Activated CD8-positive, alpha-beta memory T cell treated with anti-CD3 and anti-CD28 coated beads, Interleukin-2, amount 50 U/mL, for 1 hour (primary cell): ENCODE data around the gene AREG.

Experiments used
- DNase-seq: peaks from one replicate; pipeline ENCODE4 v3.0.0-alpha.2; 2020; ENCODE audit errors: extremely low read depth

The AREG gene

DNA sequence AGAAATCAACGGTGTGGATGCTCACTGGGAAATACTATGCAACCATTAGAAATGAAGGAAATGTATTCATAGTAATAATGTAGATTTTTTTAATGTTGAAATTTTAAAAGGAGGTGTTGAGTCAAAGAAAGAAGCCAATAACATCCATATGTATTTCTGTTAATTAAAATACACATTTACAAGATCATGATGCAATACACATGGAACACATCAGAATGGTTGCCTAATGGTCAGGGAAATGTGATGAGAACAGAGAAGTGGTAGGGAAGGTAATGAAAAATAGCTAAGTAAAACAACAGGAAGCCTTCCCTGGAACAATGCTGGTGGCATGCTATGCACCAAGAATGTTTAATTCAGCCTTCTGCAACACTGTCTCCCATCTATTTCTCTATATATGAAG lies 18.2 kb downstream of the AREG start:
- DNase-seq, result no peak

DNA sequence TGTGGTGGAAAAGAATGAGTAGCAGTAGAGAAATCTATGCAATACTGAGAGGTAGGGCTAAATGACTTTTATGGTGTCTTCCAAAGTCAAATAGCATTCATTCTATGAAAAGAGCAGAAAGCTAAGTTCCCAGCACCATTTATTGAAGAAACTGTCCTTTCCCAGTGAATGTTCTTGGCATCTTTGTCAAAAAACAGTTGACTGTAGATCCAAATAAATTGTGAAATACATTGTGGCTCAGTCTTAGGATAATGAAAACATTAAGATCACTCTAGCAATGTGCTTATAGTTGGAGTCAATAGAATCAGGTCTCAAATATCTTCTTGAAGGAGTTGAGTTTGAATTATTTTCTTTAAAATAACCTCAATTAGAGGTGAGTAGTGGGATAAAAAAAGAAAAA lies 19.4 kb downstream of the AREG start:
- no peak for DNase-seq

DNA sequence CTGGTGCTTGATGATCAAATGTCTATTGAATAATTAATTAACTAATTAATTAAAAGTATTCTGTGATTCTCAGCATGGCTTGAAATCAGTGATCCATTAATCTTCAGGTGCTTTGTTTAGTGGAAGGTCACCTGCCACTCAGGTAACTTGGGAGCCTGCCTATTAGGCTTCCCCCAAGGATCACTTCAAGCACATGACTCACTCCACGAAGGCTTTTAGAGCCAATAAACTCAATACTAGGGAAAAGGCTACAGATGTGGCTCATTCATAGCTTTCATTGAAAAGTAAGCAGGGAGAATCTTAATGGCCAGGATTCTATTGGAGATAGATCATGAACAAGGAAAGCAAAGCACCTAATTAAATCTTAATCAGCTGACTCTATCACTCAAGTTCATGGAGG lies 21.3 kb downstream of the AREG start:
- no peak for DNase-seq

DNA sequence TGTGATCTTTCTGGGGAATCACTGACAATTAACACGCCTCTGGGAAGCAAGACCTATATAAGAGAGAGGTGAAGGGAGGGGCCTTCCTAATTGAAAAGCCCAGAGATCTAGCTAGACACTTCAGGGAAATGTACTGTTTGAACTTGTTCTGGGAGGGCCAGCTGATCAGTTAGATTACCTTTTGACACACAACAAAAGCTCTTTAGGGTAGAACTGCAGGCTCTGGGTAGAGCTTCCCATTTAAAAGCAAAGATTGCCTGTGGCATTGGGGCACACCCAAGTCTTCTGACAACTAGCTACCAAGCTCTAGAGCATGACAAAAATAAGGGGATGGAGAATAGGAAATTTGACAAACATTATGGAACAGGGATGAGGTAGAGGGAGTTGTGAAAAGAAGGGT lies 26.3 kb downstream of the AREG start:
- no peak for DNase-seq

DNA sequence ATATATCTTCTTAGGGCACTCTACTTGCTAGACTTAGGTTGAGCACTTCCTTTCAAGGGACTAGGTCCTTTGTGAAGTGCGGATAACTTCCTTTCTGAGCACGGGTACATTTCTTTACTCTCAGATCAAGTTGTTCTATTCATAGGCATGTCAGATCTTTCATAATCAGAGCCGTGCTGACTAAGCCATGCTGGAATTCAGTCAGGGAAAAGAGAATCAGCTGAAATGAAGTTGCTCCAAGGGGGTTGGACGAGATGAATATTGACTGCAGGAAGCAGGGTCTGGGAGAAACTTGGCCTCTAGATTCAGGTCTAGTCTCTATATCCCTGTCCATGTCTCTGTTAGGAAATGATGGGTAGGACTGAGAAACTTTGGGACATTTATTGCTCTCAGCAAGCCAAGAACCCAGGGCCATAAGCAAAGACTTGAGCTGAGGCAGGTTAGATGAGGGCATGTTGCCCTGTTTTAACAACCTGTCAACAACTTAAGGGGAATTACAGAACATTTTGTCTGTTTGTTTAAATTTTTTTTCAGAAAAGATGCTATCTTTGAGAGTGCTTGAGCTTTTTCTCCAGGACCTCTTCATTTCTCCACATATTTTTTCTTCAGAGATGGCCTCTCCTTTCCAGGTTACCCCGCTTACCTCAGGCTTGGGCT lies 28.3 kb downstream of the AREG start:
- no peak for DNase-seq

DNA sequence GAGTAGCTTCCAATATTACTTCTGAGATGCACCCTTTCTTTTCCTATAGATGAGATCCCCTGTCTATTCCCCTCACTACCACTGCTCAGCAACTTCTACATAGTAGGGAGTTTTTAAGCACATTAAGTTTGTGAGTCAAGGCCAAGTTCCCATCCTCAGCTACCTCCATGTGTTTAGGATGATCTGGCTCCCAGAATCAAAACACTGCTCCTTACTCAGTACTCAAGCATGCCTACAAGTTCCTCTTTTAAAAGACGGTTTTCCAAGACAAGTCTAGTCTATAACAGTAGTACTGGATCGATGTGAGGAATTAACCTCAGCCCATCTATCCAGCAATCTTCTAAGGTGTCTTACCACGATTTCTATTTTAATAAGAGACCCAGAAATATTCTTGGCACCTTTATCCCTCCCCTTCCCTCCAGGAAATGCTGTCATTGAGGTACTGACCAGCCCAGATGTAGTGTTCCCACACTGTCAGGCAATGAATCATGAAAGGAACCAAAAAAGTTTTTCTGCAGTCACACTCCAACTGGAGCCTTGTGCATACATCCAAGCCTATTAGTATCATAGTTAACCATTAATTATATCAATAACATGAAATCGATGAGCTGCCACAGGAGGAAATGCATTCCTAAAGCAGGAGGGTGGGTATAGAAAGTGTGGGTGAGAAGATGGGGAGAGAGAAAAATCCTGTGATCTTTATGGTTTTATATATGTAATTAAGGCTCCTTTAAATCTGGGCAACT lies 29.6 kb downstream of the AREG start:
- no peak for DNase-seq

DNA sequence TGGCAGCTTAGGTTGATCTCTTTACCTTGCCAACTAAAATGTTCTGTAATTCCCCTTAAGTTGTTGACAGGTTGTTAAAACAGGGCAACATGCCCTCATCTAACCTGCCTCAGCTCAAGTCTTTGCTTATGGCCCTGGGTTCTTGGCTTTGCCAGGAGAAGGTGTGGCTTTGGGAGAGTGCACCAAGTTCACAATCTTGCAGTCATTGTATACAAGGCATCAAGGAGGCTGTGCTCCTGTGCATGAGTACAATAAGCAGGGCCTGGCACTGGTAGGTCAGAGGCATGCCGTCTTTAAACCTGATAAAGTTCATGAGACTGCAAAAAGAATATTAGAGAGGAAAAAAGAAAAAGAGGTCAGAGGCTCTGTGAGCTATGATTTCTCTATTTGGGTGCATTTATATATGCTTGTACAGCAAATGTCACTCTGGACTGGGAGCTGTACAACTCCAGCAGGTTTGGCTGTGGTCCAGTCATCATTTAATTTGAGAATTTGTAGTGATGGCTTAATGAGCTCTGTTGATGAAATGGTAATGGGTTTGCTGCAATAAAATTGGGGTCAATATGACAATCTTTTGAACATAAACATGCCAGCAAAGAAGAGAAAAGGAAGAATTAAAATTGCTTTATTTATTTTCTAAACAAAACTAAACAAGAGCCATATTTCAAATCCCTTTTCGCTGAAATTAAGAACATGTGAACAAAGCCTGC lies 30.3 kb downstream of the AREG start:
- DNase-seq, result no peak

DNA sequence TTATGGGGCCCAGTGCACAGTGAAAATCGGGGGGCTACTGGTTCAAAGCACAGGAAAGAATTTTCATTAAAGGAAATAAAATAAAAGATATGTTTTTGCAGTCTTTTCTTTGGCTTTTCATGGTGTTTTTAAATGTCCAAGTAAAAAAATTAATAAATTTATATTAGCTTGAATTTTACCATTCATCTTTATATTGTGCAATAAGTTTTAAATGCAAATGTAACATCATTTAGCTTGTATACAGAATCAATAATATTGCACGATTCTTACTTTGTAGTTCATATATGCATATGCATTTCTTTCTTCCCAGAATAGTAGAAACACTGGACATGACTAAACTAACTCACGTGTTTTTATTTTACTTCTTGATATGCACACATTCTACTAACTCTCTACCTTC lies 31.0 kb downstream of the AREG start:
- no peak for DNase-seq

DNA sequence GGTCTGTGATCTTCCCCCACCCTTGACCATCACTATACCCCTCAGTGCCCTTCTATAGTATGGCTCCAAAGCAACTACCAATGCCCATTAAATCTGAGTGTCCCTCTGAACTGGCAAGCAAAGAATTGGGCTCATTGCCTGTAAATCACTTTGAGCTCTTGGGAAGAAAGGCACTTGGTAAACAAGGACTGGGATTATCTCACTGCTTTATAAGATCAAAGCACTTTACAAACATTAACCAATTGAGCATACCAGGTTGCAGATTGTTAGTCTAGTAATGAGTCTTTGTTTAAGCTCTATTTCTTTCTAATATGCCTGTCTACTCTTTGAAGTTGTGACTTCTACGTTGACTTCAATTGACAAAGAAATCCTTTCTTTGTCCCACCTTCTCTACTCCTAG lies 34.1 kb downstream of the AREG start:
- no peak for DNase-seq

DNA sequence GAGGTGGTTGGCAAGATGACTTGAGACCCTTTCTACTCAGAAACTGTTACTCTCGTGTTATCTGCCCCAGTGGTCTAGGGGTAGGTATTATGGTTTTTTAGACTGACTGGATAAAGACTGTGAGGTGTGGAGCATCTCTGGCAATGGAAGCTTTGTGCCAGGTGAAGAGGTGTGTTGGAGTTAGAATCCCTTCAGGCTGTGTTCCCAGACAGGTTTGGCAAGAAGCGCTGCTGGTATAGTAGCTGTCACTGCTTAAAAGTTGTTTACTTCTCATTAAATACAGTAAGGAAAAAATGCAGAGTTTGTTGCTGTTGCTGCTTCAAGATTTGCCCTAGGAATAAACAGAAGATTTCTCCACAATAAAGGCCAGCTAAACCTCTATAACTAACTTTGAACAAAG lies 35.3 kb downstream of the AREG start:
- no peak for DNase-seq

DNA sequence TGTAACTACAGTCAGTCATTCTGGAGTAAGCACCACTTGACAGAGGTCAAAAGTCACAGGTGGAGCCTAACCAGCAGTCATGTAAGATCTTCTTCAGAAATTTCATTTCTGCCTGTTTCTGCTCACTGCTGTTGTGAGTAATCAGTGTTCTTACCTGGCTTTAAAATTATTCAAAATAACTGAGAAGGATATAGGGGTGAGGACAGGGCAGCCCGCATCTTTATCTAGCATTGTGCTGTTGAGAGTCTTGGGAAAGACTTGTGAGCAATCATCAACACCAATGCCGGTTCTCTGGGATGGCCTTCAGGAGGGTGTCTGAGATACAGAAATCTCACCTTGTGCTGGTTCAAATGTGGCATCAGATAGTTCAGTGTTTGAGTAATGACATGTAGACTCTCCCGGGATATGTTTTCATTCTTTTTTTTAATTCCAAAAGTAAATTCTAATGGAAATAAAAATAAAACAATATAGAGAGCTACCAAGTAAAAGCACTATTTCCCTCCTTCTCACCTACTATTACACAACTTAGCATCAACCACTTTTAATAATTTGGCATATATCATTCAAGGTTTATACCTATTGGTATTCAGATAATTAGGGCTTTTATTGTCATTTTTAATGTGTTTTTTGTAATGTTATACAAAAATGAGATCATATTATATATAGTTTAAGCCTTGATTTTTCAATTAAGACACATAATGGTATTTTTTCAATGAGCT lies 37.1 kb downstream of the AREG start:
- DNase-seq, result no peak

DNA sequence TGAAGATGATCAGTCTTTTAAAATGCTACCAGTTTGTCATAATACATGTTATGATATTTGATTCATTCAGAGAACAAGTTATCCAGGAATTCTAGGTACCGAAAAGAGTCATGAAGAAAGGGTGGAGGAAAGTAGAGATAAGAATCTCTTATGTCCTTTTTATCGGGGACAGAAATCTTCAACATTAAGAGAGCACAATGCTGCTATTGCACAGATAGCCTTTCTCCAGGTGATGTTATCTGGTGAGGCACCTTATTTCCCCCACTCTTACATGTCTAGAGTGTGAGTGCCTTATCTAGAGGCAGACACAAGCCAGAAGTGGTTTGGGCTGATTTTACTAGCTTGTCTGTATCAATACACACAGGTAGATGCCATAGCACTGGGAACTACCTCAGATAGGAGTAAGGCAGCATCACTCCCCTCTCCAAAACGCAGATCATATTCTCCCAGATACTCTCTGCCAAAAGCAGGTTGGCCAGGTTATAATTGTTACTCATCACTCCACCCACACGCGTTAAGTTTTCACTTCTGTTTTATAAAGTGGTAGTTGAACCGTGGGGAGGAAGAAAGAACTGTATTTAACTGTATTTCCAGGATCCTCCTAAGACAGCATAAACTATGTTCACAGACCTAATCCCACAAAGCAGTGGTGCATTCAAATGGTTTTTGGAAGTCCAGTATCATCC lies 38.4 kb downstream of the AREG start:
- no peak for DNase-seq

DNA sequence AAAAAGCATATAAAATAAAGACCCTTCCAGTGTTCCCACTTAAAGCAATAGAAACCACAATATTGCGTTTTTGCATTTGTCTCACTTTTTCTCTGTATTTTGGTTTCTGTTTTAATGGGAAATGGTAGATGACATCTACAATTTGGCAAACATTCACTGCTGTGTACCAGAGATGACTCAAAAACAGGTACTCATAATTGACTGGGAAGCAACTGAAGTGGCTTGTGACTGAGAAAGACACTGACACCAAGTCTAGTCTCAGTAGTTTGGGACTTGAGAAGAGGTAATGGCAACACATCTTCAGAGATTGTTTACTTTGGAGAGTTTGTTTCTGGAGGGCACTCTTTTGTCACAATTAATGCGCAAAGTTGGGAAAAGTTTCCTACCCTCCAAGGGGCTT lies 42.0 kb downstream of the AREG start:
- DNase-seq, result no peak

DNA sequence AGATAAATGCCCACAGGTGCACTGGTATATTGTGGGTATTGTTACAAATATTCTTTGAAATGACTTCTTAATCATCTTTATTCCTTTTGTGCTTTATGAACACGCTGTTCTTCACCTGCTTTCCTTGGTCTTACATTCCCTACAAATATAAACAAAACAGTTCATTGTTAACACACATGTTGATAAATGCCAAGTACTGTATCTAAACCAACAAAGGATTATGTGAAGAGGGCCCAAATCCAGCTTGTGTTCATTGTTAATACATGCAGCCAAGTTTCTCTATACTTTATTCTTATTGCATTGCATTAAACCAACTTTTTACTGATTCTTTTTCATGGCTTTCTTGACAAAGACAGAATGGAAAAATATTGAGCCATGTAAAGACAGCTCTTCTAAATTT lies 42.8 kb downstream of the AREG start:
- no peak for DNase-seq

DNA sequence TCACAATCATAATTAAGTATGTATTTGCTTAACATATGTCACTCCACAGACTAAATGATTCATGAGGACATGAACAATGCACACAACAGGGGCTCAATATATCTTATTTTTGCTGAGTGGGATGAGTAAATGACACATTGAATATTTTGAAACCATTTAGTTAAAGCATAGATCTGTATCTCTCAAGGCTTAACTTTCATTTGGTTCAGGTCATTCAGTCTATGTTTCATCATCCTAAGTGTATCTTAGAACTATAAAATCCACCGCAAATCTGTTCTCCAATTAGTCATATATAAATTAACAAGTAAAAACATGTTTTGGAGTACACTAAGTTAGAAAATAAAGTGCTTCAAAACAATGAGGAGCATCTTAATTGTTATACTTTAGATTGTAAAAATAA lies 45.8 kb downstream of the AREG start:
- no peak for DNase-seq

DNA sequence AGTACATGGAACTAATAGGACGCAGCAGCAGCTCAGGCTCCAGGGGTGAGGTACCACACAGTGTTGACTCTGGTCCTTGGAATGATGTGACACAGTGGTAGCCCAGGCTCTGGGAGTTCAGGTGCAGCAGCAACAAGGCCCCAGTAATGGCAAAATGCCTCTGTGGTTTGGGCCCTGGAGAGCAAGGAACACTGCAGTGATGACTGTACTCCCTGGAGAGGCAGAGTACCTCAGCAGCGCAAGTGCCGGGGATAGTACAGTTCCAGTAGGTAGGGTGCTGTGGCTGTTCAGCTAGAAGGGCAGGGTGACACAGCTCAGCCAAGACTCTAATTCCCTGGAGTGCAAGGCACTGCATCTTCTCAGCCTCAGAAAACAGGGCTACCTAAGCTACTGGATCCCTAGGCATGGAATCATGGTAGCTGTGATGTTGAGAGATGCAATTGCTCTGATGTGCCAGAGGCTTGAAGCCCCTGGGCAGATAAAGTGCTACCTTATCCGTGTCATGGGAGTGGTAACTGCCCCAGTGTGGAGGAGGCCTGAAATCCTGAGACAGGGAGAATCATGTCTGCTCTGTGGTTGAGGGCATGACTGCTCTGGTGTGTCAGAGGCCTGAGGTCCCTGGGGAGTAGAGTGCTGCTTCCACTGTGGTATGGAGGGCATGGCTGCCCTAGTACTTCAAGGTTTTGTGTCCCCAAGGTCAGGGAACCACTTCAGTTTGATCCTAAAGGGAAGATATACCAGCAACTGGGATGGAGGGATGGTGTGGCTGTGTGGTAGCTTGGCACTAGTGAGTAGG lies 55.2 kb downstream of the AREG start:
- no peak for DNase-seq

DNA sequence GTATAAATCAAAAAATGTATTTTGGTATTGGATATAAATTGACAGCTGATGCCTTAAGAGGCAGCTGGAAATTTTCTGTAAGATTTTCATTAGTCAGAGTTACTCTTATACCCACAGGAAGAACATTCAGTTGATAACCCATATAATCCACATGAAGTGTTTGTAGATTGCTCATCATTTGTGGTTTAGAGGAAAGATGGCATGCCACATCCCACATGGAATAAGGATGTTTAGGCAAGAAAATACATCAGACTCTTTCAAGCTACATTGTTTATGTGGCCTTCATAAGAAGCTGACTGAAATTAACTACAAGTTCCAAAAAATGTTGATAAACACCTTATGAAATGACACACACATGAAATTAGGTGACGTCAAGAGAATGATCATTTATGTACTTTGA lies 56.6 kb downstream of the AREG start:
- DNase-seq, result no peak

DNA sequence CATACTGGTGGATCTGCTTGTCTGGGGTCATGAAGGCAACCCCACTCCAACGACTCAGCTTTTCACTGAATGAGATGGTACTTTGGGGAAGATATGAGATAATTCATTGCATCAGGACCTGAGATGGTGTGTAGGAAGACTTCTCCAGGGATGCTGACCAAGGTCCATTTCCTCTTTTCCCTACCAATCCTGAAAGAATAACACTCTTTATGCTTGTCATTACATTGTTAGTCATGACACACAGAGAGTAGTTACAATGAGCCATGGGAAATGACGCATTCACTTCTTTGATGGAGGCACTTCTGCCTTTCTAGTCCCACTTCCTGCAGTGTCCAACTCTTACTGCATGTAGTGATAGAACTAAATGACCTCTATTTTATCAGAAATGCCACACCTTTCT lies 58.6 kb downstream of the AREG start:
- no peak for DNase-seq

DNA sequence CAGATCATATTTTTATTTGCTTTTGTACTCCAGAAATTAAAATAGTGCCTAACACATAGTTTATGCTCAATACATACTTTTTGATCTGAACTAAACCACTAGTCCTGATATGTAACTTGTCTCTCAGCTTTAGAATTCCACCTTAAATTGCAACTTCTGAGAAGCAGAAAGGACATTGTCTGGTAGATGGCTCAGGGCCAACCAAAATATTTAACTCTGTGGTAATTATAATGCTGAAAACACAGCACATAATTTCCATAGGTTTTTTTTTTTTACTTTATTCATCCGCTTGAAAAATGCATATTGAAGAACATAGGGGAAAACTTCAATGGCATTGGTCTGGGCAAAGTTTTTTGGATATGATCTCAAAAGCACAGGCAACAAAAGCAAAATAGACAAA lies 59.3 kb downstream of the AREG start:
- no peak for DNase-seq
